Measurements from ENCODE around the gene KLF11. TPM values are rescaled to one million over a fixed set of nuclear protein-coding genes. Genes with fewer than 3 reads are reported as not detected.
A peak's percentile ranks its signal among the peaks of the same experiment; 100 is the strongest.
"Not testable (repeated sequence)": the region's sequence is repeated elsewhere in the genome, so short reads cannot be mapped to it uniquely, and the experiment has no call there.

The KLF11 gene
- total RNA-seq, 1 experiment from 2014 or later: 9.6 TPM

- no peak for DNase-seq (ENCODE audit: low read depth)
Measured at GRCh38 chr2:10083692-10084211, 40.4 kb downstream of the KLF11 start.

GRCh38 chr2:10084223-10084865, 41.0 kb downstream of the KLF11 start:
- DNase-seq (ENCODE audit: low read depth): no peak

DNA sequence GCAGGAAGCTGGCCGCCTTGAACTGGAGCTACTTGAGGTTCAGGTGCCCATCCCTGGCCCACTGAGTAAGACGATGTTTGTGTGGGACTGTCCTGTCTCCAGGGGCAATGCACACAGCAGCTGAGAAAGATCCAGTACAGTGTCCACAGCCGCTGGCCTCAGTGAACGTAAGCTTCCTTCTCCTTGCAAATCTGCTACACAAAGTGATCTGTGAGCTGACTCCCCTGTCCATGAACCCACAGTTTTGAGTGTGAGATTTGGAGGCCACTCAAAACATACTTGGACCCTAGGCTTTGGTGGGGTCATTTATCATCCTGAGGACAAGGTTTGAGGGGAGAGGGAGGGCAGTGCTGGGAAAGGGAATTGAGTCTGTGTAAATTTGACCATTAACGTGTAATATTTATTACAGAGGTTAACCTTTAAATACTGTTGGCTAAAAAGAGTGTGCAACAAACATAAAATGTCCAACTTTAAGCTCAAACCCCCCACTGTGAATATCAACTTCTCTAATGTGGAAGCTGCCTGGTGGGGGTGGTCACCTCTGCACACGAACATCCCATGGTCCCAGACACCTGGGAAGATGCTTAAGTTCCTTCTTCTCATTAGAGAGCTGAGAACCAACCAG, 41.8 kb downstream of the KLF11 start:
- no peak for DNase-seq (ENCODE audit: low read depth)

- no peak for DNase-seq (ENCODE audit: low read depth)
Measured at GRCh38 chr2:10085668-10086059, 42.3 kb downstream of the KLF11 start.

- DNase-seq (ENCODE audit: low read depth): no peak
Measured at GRCh38 chr2:10086950-10087349, 43.6 kb downstream of the KLF11 start.

- DNase-seq (ENCODE audit: low read depth): no peak
Measured at GRCh38 chr2:10087360-10087759, 44.0 kb downstream of the KLF11 start.

GRCh38 chr2:10089565-10090190, 46.3 kb downstream of the KLF11 start:
- DNase-seq (ENCODE audit: low read depth): no peak

- DNase-seq (ENCODE audit: low read depth): no peak
Measured at GRCh38 chr2:10091182-10091888, 48.0 kb downstream of the KLF11 start.

DNA sequence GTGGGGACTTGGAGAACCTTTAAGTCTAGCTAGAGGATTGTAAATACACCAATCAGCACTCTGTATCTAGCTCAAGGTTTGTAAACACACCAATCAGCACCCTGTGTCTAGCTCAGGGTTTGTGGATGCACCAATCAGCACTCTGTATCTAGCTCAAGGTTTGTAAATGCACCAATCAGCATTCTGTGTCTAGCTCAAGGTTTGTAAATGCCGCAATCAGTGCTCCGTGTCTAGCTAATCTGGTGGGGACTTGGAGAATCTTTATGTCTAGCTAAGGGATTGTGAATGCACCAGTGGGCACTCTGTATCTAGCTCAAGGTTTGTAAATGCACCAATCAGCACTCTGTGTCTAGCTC, 48.5 kb downstream of the KLF11 start:
- not testable (repeated sequence) for DNase-seq (ENCODE audit: low read depth)

GRCh38 chr2:10094271-10094814, 51.0 kb downstream of the KLF11 start:
- DNase-seq (ENCODE audit: low read depth): no peak

DNA sequence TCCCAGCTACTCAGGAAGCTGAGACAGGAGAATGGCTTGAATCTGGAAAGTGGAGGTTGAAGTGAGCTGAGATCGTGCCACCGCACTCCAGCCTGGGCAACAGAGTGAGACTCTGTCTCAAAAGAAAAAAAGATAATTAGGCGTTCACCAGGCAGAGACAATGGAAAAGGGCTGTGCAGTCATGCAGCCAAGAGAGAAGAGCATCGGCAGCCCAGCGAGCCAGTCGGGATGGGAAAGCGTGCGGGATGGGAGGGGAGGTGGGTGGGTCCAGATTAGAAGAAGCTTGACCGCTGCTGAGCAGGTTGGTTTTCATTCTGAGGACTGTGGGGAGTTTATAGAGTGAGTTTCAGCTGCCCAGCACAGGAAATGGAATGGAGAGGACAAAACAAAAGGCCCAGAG, 51.8 kb downstream of the KLF11 start:
- DNase-seq (ENCODE audit: low read depth): no peak

DNA sequence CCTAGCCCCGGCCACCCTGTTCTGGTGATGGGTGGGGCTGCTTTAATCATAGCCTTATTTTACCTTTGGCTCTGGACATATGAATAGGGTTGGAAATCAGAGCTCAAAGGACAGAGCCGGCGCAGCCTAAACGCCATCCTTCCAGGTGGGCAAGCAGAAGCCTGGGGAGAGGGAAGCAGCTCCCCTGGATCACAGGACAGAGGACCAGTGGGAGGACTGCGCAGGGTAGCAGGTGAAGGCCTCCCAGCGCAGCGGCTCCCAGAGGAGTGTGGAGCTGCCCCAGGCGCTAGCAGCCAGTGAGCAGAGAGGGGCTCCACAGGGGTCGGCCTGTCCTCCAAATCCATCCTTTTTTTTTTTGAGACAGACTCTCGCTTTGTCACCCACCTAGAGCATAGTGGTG, 53.3 kb downstream of the KLF11 start:
- no peak for DNase-seq (ENCODE audit: low read depth)

DNA sequence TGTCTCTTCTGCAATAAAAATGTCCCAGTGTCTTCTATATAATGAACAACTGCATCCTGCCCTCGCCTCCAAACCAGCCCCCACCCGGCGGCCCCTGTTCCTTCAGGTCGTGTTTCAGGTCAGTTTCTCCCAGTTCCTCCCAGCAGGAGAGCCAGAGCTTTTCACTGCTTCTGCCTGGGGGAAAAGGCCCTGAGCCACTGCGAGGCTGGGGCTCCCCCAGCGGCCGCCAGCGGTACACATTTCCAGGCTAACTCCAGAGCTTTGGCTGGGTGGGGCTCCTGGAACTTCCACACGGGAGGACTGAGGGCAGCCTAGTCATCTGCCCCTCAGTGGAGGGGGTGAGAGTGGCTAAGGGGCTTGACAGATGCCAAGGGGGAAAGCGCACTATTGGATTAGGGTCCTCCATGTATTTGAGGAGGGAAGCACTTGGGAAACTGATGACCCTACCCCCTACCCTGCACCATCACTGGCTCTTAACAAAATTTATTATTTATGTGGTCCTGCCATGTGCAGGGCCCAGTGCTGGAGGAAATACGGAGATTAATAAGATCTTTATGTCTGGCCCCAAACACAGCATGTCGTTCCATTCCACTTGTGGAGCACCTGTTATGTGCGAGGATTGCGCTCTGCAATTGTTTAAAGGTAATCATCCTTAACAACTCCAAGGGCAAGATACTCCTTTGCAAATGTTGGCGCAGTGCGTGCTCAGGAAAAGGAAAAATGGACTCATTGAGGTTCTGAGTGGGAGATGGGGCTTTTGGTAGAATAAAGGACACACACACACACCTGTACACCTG, 54.2 kb downstream of the KLF11 start:
- peak; percentile 61 for DNase-seq (ENCODE audit: low read depth)

GRCh38 chr2:10101491-10101890, 58.1 kb downstream of the KLF11 start:
- DNase-seq (ENCODE audit: low read depth): no peak

- DNase-seq (ENCODE audit: low read depth): peak; percentile 40
Measured at GRCh38 chr2:10103179-10103578, 59.8 kb downstream of the KLF11 start.

Other genes with a start within 250 kb of the KLF11 start
- 15.1 and 30.3 TPM in 2 replicates for gene TAF1B, start 200.1 kb upstream of the KLF11 start, total RNA-seq (2014; rRNA removed; shearing (Covaris generic))
- gene GRHL1, start 91.9 kb upstream of the KLF11 start, total RNA-seq (2014; rRNA removed; shearing (Covaris generic)): 3.2 and 5.7 TPM in 2 replicates
- gene CYS1, start 36.9 kb downstream of the KLF11 start, total RNA-seq (2014; rRNA removed; shearing (Covaris generic)): 0.10 and 0.79 TPM in 2 replicates
- gene RRM2, start 79.2 kb downstream of the KLF11 start, total RNA-seq (2014; rRNA removed; shearing (Covaris generic)): 110 and 170 TPM in 2 replicates